Stimulated activated CD4-positive, alpha-beta T cell treated with anti-CD3 and anti-CD28 coated beads, TNF-alpha, amount 100 ng/mL, for 4 hours (primary cell): Measurements from ENCODE around the gene MUC5AC.
"Not testable (repeated sequence)": the region's sequence is repeated elsewhere in the genome, so short reads cannot be mapped to it uniquely, and the experiment has no call there.

ENCODE experiments used
- DNase-seq, 3 experiments: peaks; one replicate each; pipeline ENCODE4 v3.0.0-alpha.2; 2020; ENCODE audit warnings: low read depth in 3 of 3

MUC5AC gene

DNA sequence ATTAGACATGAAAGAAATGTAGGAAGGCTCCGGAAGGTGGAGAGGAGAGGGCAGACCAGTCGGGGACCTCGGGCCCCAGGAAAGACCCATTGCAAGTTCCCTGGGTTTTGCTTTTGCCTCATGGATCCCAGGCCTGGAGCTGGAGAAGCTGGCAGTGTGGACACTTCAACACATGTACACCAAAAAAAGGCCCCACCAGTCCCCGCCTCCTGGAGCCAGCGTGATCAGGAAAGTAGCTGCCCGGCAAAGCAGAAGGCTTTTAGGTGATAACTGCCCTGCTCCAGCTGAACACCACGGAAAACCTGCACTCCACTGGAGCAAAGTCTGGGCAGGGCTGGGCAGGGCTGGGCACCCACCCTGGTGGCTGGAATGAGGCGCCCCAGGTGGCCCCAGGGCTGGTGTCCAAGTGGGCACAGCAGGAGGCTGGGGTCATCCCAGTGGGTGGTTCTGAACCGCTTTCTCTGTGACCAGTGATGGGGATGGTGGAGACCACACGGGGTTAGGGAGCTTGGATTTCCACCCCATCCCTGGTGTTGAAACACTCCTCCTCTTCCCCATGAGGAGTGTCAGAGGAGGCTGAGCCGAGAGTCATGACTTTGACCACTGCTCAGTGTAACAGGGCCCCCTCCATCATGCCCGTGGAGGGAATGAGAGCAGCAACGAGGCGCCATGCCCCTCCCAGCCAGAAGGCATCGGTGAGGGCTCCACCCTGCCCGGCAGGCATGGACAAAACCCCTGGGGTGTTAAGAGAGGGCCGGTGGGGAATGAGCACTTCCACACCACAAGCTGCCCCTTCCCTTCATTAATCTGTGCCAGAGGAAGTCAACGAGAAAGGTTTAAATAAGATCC lies 16.9 kb upstream of the MUC5AC start:
- no peak for DNase-seq

- no peak for DNase-seq
These were observed 11.4 kb upstream of the MUC5AC start for GRCh38 chr11:1146365-1146764.

DNA sequence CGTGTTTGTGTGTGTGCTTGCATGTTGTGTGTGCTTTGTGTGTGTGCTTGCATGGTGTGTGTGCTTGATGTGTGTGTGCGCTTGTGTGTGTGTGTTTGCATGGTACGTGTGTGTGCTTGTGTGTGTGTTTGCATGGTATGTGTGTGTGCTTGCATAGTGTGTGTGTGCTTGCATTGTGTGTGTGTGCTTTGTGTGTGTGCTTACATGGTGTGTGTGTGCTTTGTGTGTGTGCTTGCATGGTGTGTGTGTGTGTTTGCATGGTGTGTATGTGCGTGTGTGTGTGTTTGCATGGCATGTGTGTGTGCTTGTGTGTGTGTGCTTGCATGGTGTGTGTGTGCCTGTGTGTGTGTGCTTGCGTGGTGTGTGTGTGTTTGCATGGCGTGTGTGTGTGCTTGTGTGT lies 10.0 kb upstream of the MUC5AC start:
- DNase-seq, result no peak

- no peak for DNase-seq
These were observed 9.0 kb upstream of the MUC5AC start for GRCh38 chr11:1148752-1149180.

DNA sequence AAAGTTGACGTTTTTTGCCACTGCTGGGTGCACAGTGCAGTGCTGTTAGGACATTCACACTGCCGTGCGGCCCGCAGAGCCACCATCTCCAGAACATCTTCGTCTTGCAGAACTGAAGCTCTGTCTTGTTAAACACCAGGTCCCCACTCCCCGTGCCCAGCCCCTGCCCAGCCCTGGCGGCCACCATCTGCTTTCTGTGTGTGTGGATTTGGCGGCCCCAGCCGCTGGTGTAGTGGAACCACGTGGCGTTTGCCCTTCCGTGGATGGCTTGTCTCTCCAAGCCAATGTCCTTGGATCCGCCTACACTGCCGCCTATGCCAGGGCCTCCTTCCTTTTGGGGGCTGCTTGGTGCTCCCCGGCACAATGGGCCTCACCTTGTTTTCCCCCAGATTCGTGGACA lies 8.2 kb upstream of the MUC5AC start:
- DNase-seq, result no peak

- DNase-seq, result no peak
These were observed 7.6 kb upstream of the MUC5AC start for GRCh38 chr11:1150116-1150515.

DNA sequence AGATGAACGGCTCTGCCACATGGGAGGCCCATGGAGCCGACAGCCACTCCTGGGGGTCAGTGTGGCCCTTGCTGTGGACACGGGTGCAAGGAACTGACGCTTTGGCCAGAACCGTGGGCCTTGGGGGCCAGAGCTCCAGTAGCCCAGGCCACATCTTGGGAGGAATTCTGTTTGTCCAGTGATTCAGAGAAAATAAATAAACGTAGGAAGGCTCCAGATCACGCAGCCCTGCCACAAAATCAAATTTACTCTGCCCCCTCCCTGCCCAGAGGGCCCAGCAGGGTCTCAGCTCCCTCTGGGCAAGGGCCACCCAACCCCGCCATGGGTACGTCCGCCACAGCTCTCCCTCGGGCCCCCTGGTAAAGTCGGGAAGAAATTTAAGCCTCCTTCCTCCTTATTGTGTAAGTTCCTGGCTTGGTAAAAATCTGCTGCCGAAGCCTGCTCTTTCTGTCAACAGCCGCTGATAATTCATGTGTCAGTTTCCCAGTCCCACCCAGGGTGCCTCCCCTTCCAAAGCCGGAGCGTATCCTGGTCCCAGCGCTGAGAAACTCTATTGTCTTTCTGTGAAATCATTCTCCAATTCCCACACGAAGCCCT lies 6.9 kb upstream of the MUC5AC start:
- no peak for DNase-seq

DNA sequence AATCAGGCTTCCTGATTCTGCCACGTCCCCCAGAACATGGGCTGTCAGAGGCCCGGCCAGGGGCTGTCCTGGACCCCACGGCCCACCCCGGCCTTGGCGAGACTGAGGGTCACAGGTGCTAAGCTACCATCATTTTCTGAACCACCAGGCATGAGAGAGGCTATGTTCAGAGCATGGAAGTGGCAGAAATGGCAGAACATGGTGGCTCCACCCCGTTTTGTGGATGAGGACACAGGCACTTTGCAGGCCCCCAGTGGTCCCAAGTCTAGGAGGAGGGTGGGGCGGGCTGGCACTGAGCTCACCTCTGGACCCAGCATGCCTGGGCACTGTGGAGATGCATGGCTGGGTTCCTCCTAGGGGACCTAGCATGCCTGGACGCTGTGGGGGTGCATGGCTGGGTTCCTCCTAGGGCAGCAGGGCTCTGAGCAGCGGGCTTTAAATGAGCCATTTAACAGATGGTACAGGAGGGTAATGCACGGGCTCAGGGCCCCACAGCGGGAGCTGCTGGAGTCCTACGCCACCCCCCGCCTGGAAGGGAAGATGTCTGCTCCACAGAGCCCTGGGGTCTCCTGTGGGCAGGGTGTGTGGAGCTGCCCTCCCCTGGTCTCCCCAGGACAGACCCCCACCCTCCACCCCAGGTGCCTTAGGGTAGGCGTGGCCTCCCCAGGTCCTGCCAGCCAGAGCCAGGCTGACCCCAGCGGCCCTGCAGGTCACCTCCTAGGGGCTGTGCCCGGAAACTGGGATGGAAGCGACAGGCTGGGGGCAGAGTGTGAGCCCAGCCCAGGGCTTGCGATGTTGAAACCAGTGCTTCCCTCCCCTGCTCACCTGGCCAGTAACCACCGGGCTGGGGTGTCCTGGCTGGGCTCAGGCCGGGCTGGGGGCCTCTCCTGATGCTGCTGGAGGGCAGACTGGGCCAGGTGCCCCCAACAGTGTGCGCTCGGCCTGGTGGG lies 6.1 kb upstream of the MUC5AC start:
- no peak for DNase-seq

DNA sequence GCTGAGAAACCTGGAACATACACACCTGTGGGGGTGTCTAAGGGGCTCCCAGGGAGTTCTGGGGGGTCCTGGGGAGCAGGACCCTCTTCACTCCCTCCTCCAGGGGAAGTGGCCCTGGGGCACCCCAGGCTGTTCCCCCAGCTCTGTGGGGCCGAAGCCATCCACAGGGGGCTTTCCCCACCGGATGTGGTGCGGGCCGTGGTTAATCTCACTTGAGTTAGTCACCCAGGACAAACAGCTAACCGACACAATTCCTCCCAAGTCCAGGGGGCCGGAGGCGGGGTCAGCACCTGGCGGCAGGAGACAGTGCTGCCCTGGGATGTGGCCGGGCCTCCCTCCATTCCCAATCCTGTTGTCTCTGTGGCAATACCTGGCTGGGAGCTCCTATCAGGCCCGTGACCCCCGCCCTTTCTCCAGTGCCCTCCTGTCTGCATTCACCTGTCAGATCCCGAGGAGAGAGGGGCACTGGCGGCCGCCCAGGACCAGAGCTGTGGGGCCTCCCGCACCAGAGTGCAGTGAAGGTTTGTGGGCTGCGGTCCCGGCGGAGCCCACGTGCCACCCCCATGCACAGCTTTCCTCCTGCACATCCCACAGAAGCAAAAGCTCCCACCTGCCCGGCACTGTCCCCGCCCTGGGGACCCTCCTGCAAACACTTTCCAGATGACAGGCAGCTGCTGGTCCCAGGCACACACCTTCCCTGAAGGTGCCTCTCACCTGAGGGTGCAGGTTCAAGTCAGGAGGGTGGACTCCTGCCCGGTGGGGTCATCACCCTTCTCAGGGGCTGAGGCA lies 5.2 kb upstream of the MUC5AC start:
- DNase-seq, result no peak

- DNase-seq, result no peak
These were observed 4.4 kb upstream of the MUC5AC start for GRCh38 chr11:1153105-1153950.

DNA sequence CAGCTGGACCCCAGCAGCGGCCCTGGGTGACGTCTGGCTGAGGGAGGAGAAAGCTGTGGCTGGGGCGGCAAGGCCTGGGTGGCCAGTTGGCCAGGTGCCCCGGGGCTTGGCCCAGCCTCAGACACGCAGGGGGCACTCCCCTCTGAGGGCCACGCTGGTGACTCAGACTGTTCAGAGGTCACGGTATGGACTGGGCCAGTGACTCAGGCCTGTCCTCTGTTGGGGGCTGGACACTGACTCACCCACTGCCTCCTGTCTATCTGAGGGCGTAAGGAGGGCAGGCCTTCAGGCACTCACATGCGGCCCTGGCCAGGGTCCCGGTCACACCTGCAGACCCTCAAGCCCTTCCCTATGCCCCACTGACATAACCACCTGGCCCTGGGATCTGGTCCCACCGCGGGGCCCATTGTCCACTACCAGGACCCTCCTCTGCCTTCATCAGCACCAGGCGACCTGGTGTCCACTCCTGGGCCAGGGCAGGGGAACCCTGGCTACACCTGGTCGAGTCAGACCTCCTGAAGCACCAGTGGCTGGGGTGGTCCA lies 3.7 kb upstream of the MUC5AC start:
- DNase-seq, result no peak

- not testable (repeated sequence) for DNase-seq
These were observed 3.1 kb upstream of the MUC5AC start for GRCh38 chr11:1154656-1155055.

GRCh38 chr11:1155274-1155693 lies 2.5 kb upstream of the MUC5AC start:
- DNase-seq, result no peak

- no peak for DNase-seq
These were observed 1.0 kb upstream of the MUC5AC start for GRCh38 chr11:1156506-1157340.

GRCh38 chr11:1157341-1157644 lies 460 bp upstream of the MUC5AC start:
- DNase-seq, result no peak

DNA sequence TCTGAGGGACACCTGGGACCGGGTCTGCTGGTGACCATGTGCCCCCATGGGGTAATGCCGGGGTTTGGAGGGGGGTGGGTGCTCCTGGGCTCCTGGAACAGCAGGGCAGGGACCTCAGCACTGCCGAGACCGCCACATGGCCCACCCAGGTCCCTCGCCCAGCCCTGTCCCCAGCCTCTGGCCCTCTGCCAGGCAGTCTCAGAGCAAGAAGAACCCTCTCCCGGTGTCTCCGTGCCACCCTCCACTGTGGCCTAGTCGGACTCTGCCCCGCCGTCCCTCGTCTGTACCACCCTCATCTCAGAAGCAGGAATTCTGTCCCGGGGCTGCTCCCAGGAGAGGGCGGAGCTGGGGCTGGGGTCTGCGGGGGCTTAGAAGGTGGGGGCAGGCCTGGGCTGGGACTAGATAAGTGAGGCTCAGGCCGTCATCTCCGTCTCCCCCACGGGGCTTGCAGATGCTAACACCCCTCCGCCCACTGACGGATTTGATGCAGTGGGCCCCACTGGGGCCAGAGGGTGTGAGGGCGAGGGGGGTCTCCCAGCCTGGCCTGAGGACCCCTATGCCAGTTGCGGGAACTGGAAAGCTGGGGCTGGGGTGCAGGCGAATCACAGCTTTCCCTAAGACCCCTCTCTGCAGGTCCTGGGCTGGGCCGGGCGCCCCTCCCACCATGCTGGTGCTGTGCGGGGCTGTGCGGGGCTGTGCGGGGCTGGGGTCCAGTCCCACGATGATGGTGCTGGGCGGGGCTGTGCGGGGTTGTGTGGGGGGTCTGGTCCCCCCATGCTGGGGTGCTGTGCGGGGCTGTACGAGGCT lies 1.1 kb downstream of the MUC5AC start:
- no peak for DNase-seq

DNA sequence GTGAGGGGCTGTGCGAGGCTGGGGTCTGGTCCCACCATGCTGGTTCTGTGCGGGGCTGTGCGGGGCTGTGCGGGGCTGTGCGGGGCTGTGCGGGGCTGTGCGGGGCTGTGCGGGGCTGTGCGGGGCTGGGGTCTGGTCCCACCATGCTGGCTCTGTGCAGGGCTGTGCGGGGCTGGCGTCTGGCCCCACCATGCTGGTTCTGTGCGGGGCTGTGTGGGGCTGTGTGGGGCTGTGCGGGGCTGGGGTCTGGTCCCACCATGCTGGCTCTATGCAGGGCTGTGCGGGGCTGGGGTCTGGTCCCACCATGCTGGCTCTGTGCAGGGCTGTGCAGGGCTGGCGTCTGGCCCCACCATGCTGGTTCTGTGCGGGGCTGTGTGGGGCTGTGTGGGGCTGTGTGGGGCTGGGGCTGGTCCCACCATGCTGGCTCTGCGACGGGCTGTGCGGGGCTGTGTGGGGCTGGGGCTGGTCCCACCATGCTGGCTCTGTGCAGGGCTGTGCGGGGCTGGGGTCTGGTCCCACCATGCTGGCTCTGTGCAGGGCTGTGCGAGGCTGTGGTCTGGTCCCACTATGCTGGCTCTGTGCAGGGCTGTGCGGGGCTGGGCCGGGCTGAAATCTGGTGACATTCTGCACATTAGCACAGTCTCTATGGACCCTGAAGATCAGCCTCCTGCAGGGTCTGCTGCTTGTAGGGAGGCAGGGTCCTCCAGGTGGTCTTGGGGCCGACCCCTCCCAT lies 1.9 kb downstream of the MUC5AC start:
- not testable (repeated sequence) for DNase-seq
